NT2/D1 (cell line): Measurements from ENCODE around the gene TSHZ1.

Source experiments
- SUZ12 ChIP-seq: IDR thresholded peaks from 2 replicates; pipeline ENCODE4 v1.6.1; 2011; ENCODE audit not compliant: insufficient read length, insufficient read depth; ENCODE audit errors: extremely low read depth
- YY1 ChIP-seq: IDR thresholded peaks from 2 replicates; pipeline ENCODE4 v1.6.1; 2011; ENCODE audit not compliant: insufficient read length, insufficient read depth
- ZNF274 ChIP-seq: IDR thresholded peaks from 2 replicates; pipeline ENCODE4 v1.6.1; 2011; ENCODE audit warnings: mild to moderate bottlenecking, low read depth, low read length

DNA sequence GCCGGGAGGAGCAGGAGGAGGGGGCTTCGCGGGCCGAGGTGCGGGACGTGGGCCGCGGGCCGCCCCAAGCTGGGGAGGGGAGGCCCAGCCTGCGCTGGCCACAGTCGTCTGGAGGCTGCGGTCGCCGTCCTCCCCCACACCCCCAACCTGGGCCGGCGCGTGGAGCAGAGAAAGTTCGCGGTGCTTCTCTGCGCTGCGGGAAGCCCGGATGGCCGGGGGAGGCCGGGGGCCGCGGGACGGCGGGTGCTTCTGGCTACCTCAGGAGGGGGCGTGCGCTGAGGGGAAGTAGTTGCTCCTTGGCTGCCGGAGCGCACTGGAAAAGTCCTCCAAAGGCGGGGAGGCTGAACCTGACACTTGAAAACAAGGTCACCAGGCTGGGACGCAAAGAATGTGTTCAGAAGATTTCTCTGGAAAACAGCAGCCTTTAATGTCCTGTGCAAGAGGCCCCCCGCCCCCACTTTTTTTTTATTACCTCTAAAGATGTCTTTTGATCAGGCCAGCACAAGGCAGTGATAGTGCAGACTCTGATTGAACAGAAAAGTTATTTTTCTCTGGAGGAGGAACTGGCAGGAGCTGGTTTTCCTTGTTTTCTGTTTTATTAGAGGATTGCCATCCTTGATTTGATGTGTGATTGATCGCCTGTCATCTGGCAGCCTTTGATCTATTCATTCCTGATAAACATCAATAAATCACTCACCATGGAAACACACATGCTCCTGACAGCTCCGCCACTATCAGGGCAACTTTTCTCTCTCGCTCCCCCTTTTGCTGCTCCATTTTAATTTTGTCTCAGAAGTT lies 1.6 kb downstream of the TSHZ1 start:
- TF ChIP-seq SUZ12: no peak
- no peak for TF ChIP-seq YY1
- no peak for TF ChIP-seq ZNF274
